Keratinocyte (primary cell): ENCODE measurements around the gene TNFRSF25.

ENCODE experiments used
- CTCF ChIP-seq, 3 experiments: IDR thresholded peaks in 1 of 3; conservative IDR thresholded peaks in 1 of 3; optimal IDR thresholded peaks in 1 of 3; 2 replicates in 2 of 3; 3 replicates in 1 of 3; pipeline versions ENCODE3 to v1.5.1; 2011; ENCODE audit warnings: low read length in 3 of 3, mild to moderate bottlenecking in 3 of 3, moderate library complexity in 2 of 3, control low read depth in 1 of 3, inconsistent platforms in 1 of 3; ENCODE audit not compliant: insufficient read depth in 2 of 3; ENCODE audit errors: extremely low read depth in 1 of 3
- EZH2 ChIP-seq: IDR thresholded peaks from one replicate; pipeline ENCODE4 v1.6.1; 2012; ENCODE audit warnings: inconsistent platforms, mild to moderate bottlenecking, low read length, moderate library complexity

GRCh38 chr1:6426972-6427350, 39.0 kb downstream of the TNFRSF25 start:
- no peak for TF ChIP-seq CTCF (optimal IDR thresholded peaks at IDR 0.05 in 1 of 3, IDR thresholded peaks at IDR 0.05 in 1 of 3, conservative IDR thresholded peaks at IDR 0.05 in 1 of 3; ENCODE audit: extremely low read depth in 1 of 3, insufficient read depth in 2 of 3, low read length in 3 of 3)
- no peak for TF ChIP-seq EZH2
